A673 (cell line): ENCODE measurements around the gene PJA1.

Experiments used
- EZH2 ChIP-seq: fragments of 200-600 bp; sonication (generic); IDR thresholded peaks from 2 replicates; pipeline ENCODE4 v1.6.1; 2017; ENCODE audit warnings: borderline replicate concordance, low read depth, mild to moderate bottlenecking, mixed read lengths, antibody characterized with exemption, low read length; ENCODE audit not compliant: poor library complexity, severe bottlenecking
- TF ChIP-seq, protein P1 (sequence below): fragments of 300-800, 200-600 bp; sonication (generic); conservative IDR thresholded peaks from 2 replicates; pipeline ENCODE4 v1.5.1; 2017; ENCODE audit warnings: low read depth, mild to moderate bottlenecking, antibody characterized with exemption, low read length, moderate library complexity, mixed read lengths

DNA sequence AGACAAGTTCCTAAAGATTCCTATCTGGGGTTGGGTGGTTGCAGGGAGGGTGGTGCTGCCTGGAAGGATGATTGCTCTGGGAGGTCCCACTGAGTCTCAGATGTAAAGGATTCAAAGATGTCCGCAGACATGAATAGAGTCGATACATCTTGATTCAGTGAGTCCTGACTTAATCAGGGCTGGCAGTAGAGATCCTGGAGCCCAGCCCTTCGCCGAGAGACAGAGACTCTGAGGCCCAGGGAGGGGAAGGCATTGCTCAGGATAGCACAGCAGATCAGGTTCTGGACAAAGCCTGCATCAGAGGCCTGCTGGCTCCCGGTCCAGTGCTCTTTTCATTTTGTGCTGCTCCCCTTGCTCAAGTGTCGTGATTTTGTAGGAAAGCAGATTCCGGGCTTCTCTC lies 21.7 kb downstream of the PJA1 start:
- TF ChIP-seq, protein P1, sequence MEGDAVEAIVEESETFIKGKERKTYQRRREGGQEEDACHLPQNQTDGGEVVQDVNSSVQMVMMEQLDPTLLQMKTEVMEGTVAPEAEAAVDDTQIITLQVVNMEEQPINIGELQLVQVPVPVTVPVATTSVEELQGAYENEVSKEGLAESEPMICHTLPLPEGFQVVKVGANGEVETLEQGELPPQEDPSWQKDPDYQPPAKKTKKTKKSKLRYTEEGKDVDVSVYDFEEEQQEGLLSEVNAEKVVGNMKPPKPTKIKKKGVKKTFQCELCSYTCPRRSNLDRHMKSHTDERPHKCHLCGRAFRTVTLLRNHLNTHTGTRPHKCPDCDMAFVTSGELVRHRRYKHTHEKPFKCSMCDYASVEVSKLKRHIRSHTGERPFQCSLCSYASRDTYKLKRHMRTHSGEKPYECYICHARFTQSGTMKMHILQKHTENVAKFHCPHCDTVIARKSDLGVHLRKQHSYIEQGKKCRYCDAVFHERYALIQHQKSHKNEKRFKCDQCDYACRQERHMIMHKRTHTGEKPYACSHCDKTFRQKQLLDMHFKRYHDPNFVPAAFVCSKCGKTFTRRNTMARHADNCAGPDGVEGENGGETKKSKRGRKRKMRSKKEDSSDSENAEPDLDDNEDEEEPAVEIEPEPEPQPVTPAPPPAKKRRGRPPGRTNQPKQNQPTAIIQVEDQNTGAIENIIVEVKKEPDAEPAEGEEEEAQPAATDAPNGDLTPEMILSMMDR = no peak
- no peak for TF ChIP-seq EZH2
